HG03039 (cell line): ENCODE data around the gene SLC25A43.
A peak's percentile ranks its signal among the peaks of the same experiment; 100 is the strongest.
"Not testable (repeated sequence)": the region's sequence is repeated elsewhere in the genome, so short reads cannot be mapped to it uniquely, and the experiment has no call there.

ENCODE experiments used
- ATAC-seq: cut with Tn5 transposase; IDR thresholded peaks from one replicate; pipeline ENCODE4 v1.9.1; 2021; ENCODE audit warnings: mild to moderate bottlenecking, moderate library complexity; ENCODE audit not compliant: unreplicated experiment

SLC25A43 gene

DNA sequence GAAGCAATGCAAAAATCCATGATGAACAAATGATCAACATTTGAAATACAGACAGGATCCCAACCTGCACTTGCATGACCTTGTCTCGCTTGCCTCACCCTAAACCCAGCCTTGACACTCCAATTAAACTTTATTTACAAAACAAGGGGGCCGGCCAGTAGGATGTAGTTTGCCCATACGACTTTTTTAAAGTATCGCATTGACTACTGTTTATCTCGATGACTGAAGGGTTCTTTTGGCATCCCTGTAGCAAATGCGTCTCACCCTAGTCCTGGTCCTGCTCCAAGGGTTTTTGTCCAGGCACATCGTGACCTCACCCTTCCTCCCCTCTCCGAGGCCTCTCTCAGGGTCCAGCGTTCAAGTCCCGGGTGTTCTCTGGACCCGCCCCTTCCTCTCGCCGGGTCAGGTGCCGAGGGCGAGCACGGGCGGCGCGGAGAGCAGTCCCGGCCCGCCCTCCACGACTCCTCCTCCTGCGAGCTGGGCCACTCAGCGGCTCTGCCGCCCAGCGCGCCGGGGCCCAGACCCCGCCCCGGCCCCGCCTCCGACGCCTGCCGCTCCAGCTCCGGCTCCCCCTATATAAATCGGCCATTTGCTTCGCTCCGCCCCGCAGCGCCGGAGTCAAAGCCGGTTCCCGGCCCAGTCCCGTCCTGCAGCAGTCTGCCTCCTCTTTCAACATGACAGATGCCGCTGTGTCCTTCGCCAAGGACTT is 68.9 kb downstream of the SLC25A43 start, which contains the start of gene SLC25A5:
SLC25A5 (plus strand) TSS at position 603 of the 709 bp plus-strand sequence; CDS start at position 675, 72 bp downstream.
- ATAC-seq = peak; percentile 85

DNA sequence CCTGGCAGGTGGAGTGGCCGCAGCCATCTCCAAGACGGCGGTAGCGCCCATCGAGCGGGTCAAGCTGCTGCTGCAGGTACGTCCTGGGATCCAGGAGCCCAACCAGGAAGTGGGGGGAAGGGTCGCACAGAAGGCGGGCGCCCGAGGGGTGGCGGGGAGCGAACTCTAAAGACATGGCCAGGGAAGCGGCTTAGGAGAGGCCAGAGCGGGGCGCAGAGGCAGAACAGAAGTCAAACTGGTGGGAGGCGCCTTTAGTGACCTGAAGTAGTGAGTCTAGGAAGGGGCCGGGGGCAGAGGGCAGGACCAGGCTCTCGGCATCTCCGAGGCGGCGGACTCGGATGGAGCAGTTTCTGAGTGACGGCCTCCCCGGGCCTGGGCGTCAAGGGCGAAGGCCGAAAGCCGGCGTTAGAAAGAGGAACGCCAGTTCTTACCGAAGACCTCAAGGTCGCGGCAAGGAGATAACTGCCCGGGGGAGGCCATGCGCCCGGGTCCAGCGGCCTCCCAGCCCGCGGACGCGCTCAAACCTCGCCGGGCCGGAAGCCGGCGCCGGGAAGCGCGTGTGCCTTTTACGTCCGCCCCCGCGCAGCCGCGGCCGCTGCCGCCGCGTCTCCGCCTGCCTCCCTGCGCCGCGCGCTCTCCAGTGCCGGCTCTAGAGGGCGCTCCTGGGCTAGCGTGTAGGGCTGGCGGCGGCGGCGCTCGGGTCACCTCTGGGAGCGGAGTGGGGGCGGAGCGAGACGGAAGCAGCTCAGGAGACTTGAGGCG is 69.6 kb downstream of the SLC25A43 start:
- peak; percentile 60 for ATAC-seq

DNA sequence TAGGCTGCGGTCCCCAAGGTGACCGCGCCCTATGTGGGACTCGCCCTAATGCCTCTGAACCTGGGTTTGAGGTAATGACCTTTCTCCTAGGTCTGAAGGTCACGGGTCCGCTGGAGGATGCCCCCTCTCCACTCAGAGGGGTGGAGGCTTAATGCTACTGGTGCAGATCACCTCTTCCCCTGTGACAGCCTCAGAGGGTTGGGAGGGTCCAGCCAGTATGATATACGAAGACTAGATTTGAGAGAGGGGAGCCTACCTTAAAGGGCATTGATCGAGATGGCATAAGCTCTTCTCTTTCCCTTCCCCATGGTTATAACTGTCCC is 70.1 kb downstream of the SLC25A43 start:
- no peak for ATAC-seq

GRCh38 chrX:119474615-119475388 is 75.7 kb downstream of the SLC25A43 start:
- ATAC-seq = no peak

DNA sequence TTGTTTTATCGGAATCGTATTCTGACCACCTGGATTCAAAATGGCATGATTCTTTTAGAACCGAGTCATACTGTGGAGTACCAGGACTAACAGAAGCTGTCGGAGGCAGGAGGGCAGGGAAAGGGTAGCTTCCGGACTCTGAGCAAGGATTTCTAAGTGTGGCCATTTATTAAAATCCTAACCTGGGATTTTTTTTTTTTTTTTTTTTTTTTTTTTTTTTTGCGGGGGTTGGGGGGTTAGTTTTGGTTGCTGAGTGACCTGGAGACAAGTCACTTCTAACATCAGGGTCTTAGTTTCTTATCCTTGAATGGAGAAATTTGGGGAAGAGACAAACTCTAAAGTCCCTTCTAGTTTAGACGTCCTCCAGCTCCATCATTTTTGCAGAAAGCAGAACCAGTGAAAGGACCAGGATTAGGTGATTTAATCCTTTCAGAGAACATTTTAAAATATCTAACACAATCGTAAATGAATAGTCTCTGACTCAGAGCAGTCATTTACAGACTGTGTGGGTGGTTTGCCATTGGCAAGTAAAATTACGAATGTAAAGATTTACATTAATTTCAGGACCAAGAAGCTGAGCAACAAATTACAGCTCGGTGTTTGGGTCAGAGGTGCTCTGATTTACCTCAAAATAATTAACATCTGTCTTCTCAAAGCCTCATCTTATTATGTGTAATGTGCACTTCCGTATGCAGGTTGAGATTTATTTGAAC is 76.4 kb downstream of the SLC25A43 start:
- ATAC-seq = no peak

- no peak for ATAC-seq
Measured at GRCh38 chrX:119477812-119478232, 78.7 kb downstream of the SLC25A43 start.

DNA sequence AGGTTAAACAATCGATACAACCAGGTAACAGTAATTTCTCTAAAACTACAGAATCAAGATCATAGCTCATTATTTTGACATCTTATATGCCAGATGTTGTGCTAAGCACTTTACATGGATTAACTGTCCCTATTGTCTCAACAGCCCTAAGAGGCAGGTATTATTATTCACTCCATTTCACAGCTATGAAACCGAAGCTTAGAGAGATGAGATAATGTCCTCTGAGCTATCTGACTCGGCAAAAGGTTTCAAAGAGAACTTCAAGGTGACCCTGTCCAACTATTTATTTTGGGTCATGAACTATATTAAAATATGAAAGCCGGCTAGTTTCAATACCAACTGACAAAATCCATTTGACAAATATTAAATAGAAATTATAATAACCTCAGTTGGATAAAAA is 79.4 kb downstream of the SLC25A43 start:
- no peak for ATAC-seq

- ATAC-seq = no peak
Measured at GRCh38 chrX:119479845-119480244, 80.7 kb downstream of the SLC25A43 start.

DNA sequence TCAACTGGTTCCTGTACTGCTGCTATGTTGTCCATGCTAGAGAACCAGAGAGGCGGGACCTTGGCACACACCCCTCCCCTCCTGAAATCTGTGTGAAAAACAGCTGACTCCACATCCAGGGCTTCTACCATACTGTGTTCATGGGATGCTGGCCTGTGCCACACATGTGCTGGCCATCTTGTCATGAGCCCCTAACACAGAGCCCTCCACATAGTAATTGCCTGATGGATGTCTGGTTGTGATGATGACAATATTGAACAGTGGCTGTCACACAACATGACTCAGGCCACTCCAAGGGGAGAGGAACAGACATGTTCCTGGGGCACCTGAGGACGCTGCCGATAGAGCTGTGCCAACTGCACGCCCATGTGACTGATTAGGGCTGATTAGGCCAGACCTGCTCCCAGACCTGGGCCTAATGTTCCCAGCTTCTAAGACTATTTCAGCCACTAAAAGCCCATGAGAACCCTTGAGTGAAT is 82.2 kb downstream of the SLC25A43 start:
- ATAC-seq = no peak

GRCh38 chrX:119482041-119482440 is 82.9 kb downstream of the SLC25A43 start:
- ATAC-seq = no peak

GRCh38 chrX:119482481-119483480 is 83.6 kb downstream of the SLC25A43 start:
- peak; percentile 72 for ATAC-seq

GRCh38 chrX:119486745-119487144 is 87.6 kb downstream of the SLC25A43 start:
- ATAC-seq = no peak

DNA sequence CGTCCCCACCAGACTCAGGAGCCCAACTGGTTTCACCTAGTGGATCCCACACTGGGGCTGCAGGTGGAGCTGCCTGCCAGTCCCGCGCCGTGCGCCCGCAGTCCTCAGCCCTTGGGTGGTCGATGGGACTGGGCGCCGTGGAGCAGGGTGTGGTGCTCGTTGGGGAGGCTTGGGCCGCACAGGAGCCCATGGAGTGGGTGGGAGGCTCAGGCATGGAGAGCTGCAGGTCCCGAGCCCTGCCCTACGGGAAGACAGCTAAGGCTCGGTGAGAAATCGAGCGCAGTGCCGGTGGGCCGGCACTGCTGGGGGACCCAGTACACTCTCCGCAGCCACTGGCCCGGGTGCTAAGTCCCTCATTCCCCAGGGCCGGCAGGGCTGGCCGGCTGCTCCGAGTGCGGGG is 88.6 kb downstream of the SLC25A43 start:
- ATAC-seq = not testable (repeated sequence)

DNA sequence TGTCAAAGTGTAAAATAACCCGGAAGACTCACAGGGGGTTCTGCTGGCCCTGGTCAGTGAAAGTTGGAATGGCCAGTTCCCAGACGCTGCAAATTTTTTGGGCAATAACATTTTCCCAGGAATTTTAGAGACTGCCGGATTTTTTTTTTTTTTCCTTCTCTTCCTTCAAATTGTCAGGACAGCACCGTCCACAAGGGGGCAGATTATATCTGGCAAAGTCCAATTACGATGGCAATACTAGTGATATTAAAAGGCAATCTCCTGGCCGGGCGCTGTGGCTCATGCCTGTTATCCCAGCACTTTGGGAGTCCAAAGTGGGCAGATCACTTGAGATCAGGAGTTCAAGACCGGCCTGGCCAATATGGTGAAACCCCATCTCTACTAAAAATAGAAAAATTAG is 89.6 kb downstream of the SLC25A43 start:
- ATAC-seq = no peak

DNA sequence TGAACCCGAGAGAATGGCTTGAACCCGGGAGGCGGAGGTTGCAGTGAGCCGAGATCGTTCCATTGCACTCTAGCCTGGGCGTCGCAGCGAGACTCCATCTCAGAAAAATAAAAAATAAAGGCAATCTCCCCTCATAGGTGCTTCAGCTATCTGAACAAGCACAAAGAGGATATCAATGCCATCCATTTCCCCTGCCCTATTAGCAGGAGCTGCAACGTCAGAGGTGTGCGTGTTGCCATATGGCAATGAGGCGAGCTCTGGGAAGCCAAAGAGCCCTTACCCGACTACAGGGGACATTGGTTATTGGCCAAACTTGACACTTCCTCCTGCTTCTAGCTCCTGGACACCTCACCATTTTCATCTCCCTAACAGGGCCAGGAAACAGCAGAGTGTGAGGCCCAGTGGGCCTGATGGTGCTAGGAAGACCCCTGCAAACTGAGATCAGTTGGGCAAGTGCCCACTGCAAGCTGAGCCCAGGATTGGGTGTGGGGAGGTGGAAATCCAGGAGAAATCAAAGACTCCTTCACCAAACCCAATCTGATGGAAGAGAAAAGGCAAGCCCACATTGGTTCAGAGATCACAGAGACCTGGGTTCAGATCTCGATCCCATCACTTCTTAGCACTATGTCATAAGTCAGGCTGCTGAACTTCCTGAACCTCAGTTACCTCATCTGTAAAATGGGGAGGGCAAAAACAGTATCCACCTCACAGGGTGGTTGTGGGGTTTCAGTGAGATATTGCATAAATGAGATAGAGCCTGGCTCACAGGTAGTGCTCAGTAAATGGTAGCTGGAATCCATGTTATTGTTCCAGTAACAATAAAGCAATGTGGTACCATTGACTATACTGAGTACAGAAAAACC is 90.3 kb downstream of the SLC25A43 start:
- no peak for ATAC-seq

DNA sequence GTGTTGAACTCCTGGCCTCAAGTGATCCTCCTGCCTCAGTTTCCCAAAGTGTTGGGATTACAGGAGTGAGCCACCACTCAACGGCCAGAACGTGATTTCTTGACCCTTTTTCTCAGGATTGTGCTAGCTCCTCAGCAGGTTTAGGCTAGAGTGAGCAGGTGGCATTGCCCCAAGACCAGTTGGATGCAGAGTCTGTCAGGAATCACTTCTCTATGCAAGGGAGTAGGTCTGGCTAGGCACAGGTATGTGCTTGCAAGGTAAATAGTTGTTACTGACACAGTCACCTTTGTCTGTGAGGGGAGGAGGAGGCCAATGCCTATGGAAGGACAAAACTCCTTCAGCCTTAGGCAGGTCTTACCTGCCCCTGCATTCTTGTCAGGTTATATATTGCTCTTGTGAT is 93.3 kb downstream of the SLC25A43 start:
- no peak for ATAC-seq

DNA sequence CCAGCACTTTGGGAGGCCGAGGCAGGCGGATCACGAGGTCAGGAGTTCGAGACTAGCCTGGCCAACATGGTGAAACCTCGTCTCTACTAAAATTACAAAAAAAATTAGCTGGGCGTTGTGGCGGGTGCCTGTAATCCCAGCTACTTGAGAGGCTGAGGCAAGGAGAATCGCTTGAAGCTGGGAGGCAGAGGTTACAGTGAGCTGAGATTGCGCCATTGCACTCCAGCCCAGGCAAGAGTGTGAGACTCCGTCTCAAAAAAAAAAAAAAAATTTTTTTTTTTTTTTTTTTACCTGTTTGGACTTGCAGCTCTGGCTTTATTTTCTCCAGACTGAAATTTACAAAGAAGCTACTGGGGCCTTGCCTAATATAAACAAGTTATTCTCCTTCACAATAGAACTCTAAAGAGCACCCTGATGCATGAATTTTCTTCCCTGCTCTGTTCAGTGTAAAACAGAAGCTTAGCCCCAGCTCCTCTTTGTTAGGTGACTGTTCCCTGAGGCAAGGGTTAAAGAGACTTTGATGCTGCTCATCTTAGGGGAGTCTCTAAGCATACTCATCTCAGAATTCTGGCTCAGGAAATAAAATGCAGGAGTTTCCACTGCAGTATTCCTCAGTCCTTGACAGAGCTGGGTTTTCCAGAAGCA is 94.8 kb downstream of the SLC25A43 start:
- ATAC-seq = not testable (repeated sequence)
